Measurements from ENCODE around the gene PTPRQ. TPM values are rescaled to one million over a fixed set of nuclear protein-coding genes. Genes with fewer than 3 reads are reported as not detected.
A peak's percentile ranks its signal among the peaks of the same experiment; 100 is the strongest.

Gene PTPRQ
- polyA plus RNA-seq (2011; rRNA removed) = 5.1 and 13.3 TPM in 2 replicates
- polyA minus RNA-seq (2011; rRNA and poly(A)+ RNA removed) = 4.8 and 6.5 TPM in 2 replicates

- DNase-seq (ENCODE audit: low read depth) = peak; percentile 35
- ChIA-PET POLR2A (interaction anchor here (0.5 kb wide), 1 partner anchor 206 kb away, joined by 5 read pairs; no protein-coding TSS in a partner anchor), CTCF (interaction anchor here (1.0 kb wide), 1 partner anchor 29 kb away, joined by 3 read pairs; no protein-coding TSS in a partner anchor)
- no peaks in the 10 kb centered on the region for H3K36me3 ChIP-seq (ENCODE audit: control insufficient read depth, insufficient read depth, low read length)
- no peak for TF ChIP-seq CTCF (IDR thresholded peaks at IDR 0.05; ENCODE audit: insufficient read depth, low read depth, low read length)
- no peak within 1 kb of the TSS for H3K4me3 ChIP-seq (ENCODE audit: low read depth, low read length)
- no peaks in the 10 kb centered on the region for H3K27me3 ChIP-seq (ENCODE audit: control insufficient read depth, insufficient read depth, low read length)
Observed at GRCh38 chr12:80443974-80444666, at the start of gene PTPRQ. Gene PTPRQ (plus strand): TSS chr12:80444235. CDS start chr12:80444346, 111 bp downstream.

GRCh38 chr12:80400571-80400991 is 43.5 kb upstream of the PTPRQ start:
- Histone ChIP-seq H3K4me3 (ENCODE audit: low read depth, low read length) (peak overlapping the region; percentile 42), H3K27me3 (ENCODE audit: control insufficient read depth, insufficient read depth, low read length) (no peaks in the 10 kb centered on the region), H3K36me3 (ENCODE audit: control insufficient read depth, insufficient read depth, low read length) (no peaks in the 10 kb centered on the region)
- ChIA-PET POLR2A (no interaction called here), CTCF (interaction anchor here (1.2 kb wide), 1 partner anchor 8 kb away, joined by 4 read pairs; no protein-coding TSS in a partner anchor)
- DNase-seq (ENCODE audit: low read depth) = no peak
- TF ChIP-seq CTCF (IDR thresholded peaks at IDR 0.05; ENCODE audit: insufficient read depth, low read depth, low read length) = no peak

- Histone ChIP-seq H3K36me3 (ENCODE audit: control insufficient read depth, insufficient read depth, low read length) (no peaks in the 10 kb centered on the region), H3K4me3 (ENCODE audit: low read depth, low read length) (peak overlapping the region; percentile 42; the same call in 1 of the 2 replicates), H3K27me3 (ENCODE audit: control insufficient read depth, insufficient read depth, low read length) (no peaks in the 10 kb centered on the region)
- no peak for TF ChIP-seq CTCF (IDR thresholded peaks at IDR 0.05; ENCODE audit: insufficient read depth, low read depth, low read length)
- no peak for DNase-seq (ENCODE audit: low read depth)
- ChIA-PET POLR2A (no interaction called here), CTCF (interaction anchor here (1.2 to 1.5 kb wide), 2 partner anchors 8 to 13 kb away, joined by 3 to 4 read pairs; no protein-coding TSS in a partner anchor)
Observed at GRCh38 chr12:80401191-80401590, 42.8 kb upstream of the PTPRQ start.

- H3K4me3 ChIP-seq (ENCODE audit: low read depth, low read length) = no peak overlapping the region
- ChIA-PET POLR2A (interaction anchor here (0.7 kb wide), 1 partner anchor 535 kb away, joined by 3 read pairs; no protein-coding TSS in a partner anchor), CTCF (interaction anchor here (0.9 kb wide), 1 partner anchor 358 kb away, joined by 3 read pairs; no protein-coding TSS in a partner anchor)
- no peaks in the 10 kb centered on the region for H3K27me3 ChIP-seq (ENCODE audit: control insufficient read depth, insufficient read depth, low read length)
- no peak for DNase-seq (ENCODE audit: low read depth)
- TF ChIP-seq CTCF (IDR thresholded peaks at IDR 0.05; ENCODE audit: insufficient read depth, low read depth, low read length) = no peak
- no peaks in the 10 kb centered on the region for H3K36me3 ChIP-seq (ENCODE audit: control insufficient read depth, insufficient read depth, low read length)
Observed at GRCh38 chr12:80404629-80405028, 39.4 kb upstream of the PTPRQ start.

GRCh38 chr12:80406253-80406652 is 37.8 kb upstream of the PTPRQ start:
- POLR2A ChIA-PET = no interaction called here
- TF ChIP-seq CTCF (IDR thresholded peaks at IDR 0.05; ENCODE audit: insufficient read depth, low read depth, low read length) = no peak
- Histone ChIP-seq H3K36me3 (ENCODE audit: control insufficient read depth, insufficient read depth, low read length) (no peaks in the 10 kb centered on the region), H3K27me3 (ENCODE audit: control insufficient read depth, insufficient read depth, low read length) (no peaks in the 10 kb centered on the region), H3K4me3 (ENCODE audit: low read depth, low read length) (no peak overlapping the region)
- no peak for DNase-seq (ENCODE audit: low read depth)
- CTCF ChIA-PET = no interaction called here

Measured in BJ (cell line).